ENCODE data around the gene USP37.
A peak's percentile ranks its signal among the peaks of the same experiment; 100 is the strongest.
"Not testable (repeated sequence)": the region's sequence is repeated elsewhere in the genome, so short reads cannot be mapped to it uniquely, and the experiment has no call there.

USP37 gene

DNA sequence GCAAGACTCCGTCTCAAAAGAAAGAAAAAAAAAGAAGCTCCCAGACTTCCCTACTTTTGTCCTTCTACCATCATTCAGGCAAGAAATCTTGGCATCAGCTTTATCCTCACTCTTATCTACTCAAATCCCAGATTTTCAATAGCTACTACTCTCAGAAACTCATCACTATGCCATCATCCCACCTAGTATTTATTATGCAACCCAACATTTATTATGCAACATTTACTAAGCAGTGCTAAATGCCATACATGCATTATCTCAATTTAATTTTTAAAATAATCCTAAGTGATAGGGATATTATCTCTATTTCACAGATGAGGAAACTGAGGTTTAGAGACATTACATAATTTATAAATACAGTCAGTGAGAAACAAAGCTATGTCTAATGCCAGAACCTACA is 4.1 kb downstream of the USP37 start:
- DNase-seq, result no peak
- in situ Hi-C loops (cut with HindIII; ENCODE audit: low pct_ligation_motif_present, low pct_unique_long_range_greater_than_20kb, low sequenced_read_pairs), result no loop called here

- no peak for DNase-seq
- in situ Hi-C loops (cut with HindIII; ENCODE audit: low pct_ligation_motif_present, low pct_unique_long_range_greater_than_20kb, low sequenced_read_pairs), result no loop called here
Measured at GRCh38 chr2:218558986-218559385, 9.2 kb downstream of the USP37 start.

DNA sequence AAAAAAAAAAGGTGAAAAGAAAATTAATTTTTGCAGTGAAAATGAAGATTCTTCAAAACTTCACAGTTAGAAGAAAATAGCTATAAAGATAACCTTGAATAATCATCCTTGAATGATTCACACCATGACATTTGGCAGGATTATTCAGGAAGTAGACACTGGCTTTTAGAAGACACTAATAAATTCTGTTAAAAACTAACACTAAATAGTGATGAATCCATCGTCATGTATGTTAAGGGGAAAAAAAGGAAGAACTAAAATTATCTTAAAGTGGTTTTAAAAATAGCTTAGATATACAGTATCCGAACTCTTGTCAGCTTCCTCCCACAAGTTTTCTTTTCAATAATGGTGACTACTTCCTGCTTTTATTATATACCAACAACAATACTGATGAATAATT is 10.2 kb downstream of the USP37 start:
- in situ Hi-C loops (cut with HindIII; ENCODE audit: low pct_ligation_motif_present, low pct_unique_long_range_greater_than_20kb, low sequenced_read_pairs), result no loop called here
- no peak for DNase-seq

GRCh38 chr2:218555527-218555926 is 12.6 kb downstream of the USP37 start:
- DNase-seq, result no peak
- in situ Hi-C loops (cut with HindIII; ENCODE audit: low pct_ligation_motif_present, low pct_unique_long_range_greater_than_20kb, low sequenced_read_pairs), result no loop called here

- DNase-seq; in situ Hi-C loops (cut with HindIII; ENCODE audit: low pct_ligation_motif_present, low pct_unique_long_range_greater_than_20kb, low sequenced_read_pairs): not testable (repeated sequence)
Measured at GRCh38 chr2:218554225-218554624, 13.9 kb downstream of the USP37 start.

DNA sequence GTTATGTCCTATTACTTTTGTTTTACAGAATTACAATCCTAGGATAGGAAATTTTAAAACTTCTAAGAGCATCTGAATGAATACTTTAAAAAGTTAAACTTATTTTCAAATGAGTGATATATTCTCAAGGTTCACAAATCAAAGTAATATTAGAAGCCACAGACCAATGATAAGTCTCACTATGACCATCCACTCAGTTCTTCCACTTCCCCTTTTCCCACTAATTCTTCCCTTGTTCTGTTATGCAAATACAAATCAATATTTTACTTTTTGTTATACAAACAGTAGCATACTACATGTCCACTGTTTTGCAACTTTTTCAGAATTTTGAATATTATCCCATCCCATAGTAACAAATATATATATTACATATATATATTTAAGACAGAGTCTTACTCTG is 20.2 kb downstream of the USP37 start:
- in situ Hi-C loops (cut with HindIII; ENCODE audit: low pct_ligation_motif_present, low pct_unique_long_range_greater_than_20kb, low sequenced_read_pairs), result no loop called here
- DNase-seq, result no peak

DNA sequence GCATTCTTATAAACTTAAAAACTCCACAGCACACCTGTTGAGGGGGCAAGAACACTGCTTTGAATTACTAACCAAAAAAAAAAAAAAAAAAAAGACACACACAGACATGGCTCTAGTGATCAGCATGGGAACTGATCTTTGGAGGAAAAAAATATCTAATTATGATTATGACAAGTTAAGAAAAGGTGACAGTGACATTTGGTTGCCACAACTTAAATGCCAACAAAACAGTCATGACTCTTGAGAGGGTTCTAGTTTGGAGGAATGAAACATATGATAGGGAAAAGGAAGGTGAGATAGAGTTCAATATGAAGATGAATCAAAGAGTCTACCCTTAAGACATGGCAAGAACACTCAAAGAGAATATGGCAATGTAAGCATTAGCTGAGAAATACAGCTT is 20.6 kb downstream of the USP37 start:
- in situ Hi-C loops (cut with HindIII; ENCODE audit: low pct_ligation_motif_present, low pct_unique_long_range_greater_than_20kb, low sequenced_read_pairs), result no loop called here
- no peak for DNase-seq

DNA sequence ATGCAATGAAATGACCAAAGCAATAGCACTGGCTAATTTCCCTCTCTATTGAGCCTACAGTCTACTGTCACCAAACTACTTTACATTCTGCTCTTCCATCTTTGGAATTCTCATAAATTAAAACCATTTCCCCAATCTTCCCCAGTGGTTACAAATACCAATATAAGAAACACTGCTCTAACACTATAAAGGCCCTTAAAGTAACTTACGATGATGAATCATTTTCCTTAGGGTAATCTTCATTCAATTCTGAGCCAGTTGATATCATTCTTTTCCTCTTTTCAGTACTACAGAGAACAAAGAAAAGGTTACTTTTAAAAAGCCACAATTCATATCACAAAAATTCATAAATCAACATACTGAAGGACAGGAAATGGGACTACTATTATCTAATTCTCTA is 22.1 kb downstream of the USP37 start:
- in situ Hi-C loops (cut with HindIII; ENCODE audit: low pct_ligation_motif_present, low pct_unique_long_range_greater_than_20kb, low sequenced_read_pairs), result no loop called here
- DNase-seq, result no peak

DNA sequence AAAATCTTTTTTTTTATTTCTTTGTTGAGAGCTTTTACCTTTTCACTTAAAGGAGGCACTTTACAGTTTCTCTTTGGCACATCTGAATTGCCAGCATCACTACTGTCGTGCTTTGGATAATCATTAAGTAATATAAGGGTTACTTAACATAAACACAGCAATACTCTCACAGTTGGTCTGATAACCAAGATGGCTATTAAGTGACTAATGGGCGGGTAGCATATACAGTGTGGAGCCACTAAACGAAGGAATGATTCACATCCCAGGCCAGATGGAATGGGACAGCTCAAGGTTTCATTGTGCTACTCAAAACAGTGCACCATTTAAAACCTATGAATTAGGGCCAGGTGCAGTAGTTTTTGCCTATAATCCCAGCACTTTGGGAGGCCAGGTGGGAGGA is 28.1 kb downstream of the USP37 start:
- in situ Hi-C loops (cut with HindIII; ENCODE audit: low pct_ligation_motif_present, low pct_unique_long_range_greater_than_20kb, low sequenced_read_pairs), result no loop called here
- no peak for DNase-seq

- in situ Hi-C loops (cut with HindIII; ENCODE audit: low pct_ligation_motif_present, low pct_unique_long_range_greater_than_20kb, low sequenced_read_pairs), result no loop called here
Measured at GRCh38 chr2:218536804-218537494, 31.2 kb downstream of the USP37 start.

DNA sequence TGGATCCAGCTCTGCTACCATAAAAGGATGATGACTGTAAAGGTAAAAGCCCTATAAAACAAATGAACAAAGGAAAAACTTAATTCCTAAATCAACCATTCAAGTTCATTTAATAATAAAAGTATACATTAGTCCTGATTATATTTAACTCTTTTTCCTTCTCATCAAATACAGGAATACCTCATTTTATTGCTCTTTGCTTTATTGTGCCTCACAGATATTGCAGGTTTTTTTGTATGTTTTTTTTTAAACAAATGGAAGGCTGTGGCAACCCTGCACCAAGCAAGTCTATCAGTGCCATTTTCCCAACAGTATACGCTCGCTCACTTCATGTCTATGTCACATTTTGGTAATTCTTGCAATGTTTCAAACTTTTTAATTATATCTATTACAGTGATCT is 38.2 kb downstream of the USP37 start:
- no peak for DNase-seq
- in situ Hi-C loops (cut with HindIII; ENCODE audit: low pct_ligation_motif_present, low pct_unique_long_range_greater_than_20kb, low sequenced_read_pairs), result no loop called here

More at GRCh38 chr2:218536804-218537494, 31.2 kb downstream of the USP37 start:
- DNase-seq, result no peak

DNA sequence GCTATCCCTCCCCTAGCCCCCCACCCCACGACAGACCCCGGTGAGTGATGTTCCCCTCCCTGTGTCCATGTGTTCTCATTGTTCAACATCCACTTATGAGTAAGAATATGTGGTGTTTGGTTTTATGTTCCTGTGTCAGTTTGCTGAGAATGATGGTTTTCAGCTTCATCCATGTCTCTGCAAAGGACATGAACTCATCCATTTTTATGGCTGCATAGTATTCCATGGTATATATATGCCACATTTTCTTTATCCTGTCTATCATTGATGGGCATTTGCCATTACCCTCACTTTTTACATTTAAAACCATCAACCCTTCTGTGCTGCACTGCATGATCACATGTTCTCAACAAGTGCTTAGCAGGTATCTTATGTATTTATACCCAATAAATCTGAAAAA is 39.7 kb downstream of the USP37 start:
- DNase-seq, result not testable (repeated sequence)

DNA sequence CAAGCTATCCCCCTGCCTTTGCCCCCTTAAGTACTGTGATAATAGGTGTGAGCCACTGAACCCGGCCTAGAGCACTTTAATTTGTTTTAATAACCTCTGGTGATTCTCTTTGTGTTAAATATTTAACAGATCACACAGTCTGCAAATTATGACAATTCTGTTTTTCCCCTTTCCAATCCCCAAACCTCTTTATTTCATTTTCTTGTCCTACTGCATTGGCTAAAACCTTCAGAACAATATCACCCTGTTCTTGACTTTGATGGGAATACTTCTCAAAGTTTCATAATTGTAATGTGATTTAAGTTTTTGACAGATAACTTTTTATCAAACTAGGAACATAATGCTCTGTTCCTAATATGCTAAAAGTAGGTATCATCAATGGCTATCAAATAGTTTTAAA is 44.5 kb downstream of the USP37 start:
- in situ Hi-C loops (cut with HindIII; ENCODE audit: low pct_ligation_motif_present, low pct_unique_long_range_greater_than_20kb, low sequenced_read_pairs), result no loop called here
- no peak for DNase-seq

More for the DNA sequence above, 39.7 kb downstream of the USP37 start:
- in situ Hi-C loops (cut with HindIII; ENCODE audit: low pct_ligation_motif_present, low pct_unique_long_range_greater_than_20kb, low sequenced_read_pairs), result not testable (repeated sequence)

DNA sequence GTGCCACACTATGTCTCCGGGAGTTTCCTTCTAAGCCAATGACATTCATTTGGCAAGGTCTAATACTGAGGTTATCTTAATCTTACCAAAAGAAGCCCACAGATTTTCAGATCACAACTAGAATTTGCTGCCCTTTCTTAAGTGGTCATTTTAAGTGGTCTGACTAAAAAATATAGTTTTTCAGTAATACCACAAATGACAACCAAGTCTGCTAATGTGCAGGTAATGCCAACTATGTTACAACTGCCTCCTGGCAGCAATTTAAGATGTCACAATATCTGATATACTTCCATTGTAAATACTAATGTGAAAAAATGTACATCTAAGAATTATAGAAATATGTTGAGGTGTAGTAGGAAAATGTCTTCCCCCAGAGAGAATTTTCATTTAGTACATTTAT is 49.3 kb downstream of the USP37 start:
- DNase-seq, result no peak
- in situ Hi-C loops (cut with HindIII; ENCODE audit: low pct_ligation_motif_present, low pct_unique_long_range_greater_than_20kb, low sequenced_read_pairs), result no loop called here

- in situ Hi-C loops (cut with HindIII; ENCODE audit: low pct_ligation_motif_present, low pct_unique_long_range_greater_than_20kb, low sequenced_read_pairs), result no loop called here
- DNase-seq, result no peak
Measured at GRCh38 chr2:218517434-218518206, 50.5 kb downstream of the USP37 start.

GRCh38 chr2:218516614-218517013 is 51.5 kb downstream of the USP37 start:
- in situ Hi-C loops (cut with HindIII; ENCODE audit: low pct_ligation_motif_present, low pct_unique_long_range_greater_than_20kb, low sequenced_read_pairs), result no loop called here
- DNase-seq, result peak; percentile 47

DNA sequence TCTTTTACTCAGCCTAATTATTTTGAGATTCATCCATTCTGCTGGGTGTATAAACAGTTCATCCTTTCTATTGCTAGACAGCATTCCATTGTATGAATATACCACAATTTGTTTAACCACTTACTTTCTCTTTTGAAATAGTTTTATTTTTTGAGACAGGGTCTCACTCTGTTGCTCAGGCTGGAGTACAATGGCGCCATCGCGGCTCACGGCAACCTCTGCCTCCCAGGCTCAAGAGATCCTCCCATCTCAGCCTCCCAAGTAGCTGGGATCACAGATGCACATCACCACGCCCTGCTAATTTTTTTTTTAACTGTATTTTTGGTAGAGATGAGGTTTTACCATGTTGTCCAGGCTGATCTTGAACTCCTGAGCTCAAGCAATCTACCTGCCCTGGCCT is 54.5 kb downstream of the USP37 start:
- no peak for DNase-seq
- in situ Hi-C loops (cut with HindIII; ENCODE audit: low pct_ligation_motif_present, low pct_unique_long_range_greater_than_20kb, low sequenced_read_pairs), result no loop called here

- no peak for DNase-seq
- in situ Hi-C loops (cut with HindIII; ENCODE audit: low pct_ligation_motif_present, low pct_unique_long_range_greater_than_20kb, low sequenced_read_pairs), result no loop called here
Measured at GRCh38 chr2:218508299-218508698, 59.9 kb downstream of the USP37 start.

- DNase-seq, result no peak
- in situ Hi-C loops (cut with HindIII; ENCODE audit: low pct_ligation_motif_present, low pct_unique_long_range_greater_than_20kb, low sequenced_read_pairs), result no loop called here
Measured at GRCh38 chr2:218505754-218506371, 62.3 kb downstream of the USP37 start.

DNA sequence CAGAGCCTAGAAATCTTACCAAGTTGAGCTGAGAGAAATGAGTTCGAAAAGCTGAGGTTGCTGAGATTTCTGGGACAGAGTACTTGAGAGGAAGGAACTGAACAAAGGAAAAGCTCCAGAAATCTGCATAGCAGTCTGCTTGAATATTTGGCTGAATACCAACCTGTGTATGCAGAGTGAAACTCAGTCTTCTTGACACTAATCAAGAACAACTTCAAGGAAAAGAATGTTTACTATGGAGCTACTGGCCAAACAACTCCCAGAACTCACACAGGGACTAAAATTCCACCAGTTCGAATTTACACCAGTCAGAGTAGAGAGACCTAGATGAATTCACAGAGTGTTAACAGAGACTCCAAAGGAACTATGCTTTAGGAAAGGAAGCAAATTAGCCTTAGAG is 66.5 kb downstream of the USP37 start:
- in situ Hi-C loops (cut with HindIII; ENCODE audit: low pct_ligation_motif_present, low pct_unique_long_range_greater_than_20kb, low sequenced_read_pairs), result no loop called here
- no peak for DNase-seq
